Colon (tissue), 2 donors: Measurements from ENCODE around the gene PAFAH1B2.

Experiments used
- FAIRE-seq: peaks from 2 replicates; lab custom pipeline; 2012; peaks lifted over from hg19 to GRCh38; lab: Jason Lieb, UNC
- donor health status: control.
- donor health status: control.

The PAFAH1B2 gene

DNA sequence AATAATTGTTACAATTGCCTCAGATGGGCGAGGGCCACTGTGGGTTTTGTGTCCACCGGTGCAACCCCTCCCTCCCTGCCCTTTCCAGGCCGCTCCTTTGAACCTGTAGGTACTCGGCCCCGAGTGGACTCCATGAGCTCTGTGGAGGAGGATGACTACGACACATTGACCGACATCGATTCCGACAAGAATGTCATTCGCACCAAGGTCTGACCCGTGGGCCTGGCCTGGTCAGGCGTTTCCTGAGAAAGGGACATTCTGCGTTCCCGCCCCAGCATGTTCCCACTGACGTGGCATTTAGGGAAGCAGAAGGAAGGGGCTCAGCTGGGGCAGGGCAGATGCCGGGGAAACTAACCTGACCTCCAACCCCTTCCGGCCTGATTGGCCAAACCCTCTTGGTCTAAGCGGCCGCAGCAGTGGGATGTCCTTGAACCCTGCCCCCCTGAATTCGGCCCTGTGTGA is 44.6 kb downstream of the PAFAH1B2 start:
- no peak for FAIRE-seq

GRCh38 chr11:117189191-117189940 is 45.3 kb downstream of the PAFAH1B2 start:
- no peak for FAIRE-seq

DNA sequence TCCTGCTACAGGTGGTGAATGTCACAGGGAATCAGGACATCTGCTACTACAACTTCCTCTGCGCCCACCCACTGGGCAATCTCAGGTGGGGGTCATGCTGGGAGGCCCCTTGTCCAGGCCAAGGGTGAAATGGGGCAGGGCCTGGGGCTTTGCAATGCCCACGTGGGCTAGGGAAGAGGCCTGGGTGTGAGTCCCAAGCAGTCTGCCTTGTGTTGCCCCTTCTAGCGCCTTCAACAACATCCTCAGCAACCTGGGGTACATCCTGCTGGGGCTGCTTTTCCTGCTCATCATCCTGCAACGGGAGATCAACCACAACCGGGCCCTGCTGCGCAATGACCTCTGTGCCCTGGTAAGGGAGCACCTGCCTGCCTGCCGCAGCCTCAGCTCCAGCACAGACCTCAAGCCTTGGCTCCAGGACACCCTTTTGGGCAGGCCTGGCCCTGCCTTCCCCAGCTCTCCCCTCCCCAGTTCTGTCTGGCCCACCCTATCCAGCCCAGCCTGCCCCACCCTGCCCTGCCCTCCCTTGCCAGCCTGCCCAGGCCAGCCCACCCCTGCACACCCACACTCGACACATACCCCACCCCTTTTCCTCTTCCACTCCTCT is 46.0 kb downstream of the PAFAH1B2 start:
- FAIRE-seq: no peak

GRCh38 chr11:117191680-117192400 is 47.8 kb downstream of the PAFAH1B2 start:
- no peak for FAIRE-seq

DNA sequence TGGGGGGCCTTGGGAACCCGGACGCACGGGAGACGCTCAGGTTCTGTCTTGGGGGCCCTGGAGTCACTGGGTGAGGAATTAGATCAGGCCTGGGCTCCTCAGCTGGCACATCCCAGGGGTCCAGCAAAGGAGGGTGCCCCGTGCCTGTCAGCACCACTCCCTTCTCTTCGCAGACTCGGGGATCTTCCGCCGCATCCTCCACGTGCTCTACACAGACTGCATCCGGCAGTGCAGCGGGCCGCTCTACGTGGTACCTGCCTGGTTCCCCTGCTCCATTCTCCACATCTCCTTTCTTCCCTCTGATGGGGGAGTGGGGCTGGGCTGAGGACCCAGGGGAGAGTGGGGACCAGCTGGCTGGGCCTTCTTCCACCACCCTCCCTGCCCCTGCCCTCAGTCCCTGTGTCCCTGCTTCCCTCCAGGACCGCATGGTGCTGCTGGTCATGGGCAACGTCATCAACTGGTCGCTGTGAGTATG is 48.4 kb downstream of the PAFAH1B2 start:
- FAIRE-seq: no peak

DNA sequence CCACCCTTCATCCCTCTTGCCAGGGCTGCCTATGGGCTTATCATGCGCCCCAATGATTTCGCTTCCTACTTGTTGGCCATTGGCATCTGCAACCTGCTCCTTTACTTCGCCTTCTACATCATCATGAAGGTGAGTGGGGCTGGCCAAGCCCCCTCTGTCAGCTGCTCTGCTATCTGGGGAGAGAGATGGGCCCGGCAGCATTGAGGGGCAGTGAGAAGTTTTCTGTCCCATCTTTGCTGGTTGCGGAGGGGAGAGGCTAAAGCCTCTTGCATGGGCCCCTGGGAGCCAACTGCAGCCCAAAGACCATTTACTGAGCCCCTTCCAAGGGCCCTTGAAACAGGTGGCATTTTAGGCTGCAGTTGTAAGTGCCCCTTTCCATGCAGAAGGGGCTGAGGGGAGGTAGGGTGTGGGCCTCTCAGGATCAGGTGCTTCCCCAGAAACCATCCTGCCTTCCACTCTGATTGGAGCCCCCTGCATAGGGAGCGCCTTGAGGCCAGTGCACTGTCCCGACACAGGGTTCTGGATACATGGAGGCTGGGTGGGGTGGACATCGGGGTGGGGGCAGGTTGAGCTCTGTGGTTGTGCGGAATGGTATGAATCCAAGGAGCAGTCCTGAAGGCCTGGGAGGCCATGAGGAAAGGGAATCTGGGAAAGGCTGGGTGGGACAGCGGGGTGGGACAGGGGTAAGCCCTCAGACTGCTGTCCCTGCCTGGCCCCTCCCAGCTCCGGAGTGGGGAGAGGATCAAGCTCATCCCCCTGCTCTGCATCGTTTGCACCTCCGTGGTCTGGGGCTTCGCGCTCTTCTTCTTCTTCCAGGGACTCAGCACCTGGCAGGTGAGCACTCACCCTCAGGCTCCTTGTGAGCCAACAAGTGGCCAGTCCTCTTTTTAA is 49.3 kb downstream of the PAFAH1B2 start:
- FAIRE-seq: no peak

DNA sequence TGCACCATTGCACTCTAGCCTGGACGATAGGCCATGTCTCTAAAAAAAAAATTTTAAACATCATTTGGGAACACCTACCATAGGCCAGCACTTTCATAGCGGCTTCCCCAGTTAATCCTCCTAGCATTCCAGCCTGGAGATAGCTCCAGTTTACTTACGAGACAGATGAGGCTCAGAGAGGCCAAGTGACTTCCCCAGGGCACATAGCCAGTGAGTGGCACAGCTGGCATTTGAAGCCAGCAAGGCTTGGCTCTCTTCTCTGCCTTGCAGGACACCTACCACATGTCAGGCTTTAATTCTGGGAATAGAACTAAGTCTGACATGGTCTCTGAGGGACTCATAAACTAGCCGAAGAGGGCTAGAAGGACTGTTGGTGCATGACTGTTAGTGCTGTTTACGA is 50.2 kb downstream of the PAFAH1B2 start:
- FAIRE-seq: no peak

- FAIRE-seq: no peak
Observed at GRCh38 chr11:117195258-117195657, 51.2 kb downstream of the PAFAH1B2 start.

DNA sequence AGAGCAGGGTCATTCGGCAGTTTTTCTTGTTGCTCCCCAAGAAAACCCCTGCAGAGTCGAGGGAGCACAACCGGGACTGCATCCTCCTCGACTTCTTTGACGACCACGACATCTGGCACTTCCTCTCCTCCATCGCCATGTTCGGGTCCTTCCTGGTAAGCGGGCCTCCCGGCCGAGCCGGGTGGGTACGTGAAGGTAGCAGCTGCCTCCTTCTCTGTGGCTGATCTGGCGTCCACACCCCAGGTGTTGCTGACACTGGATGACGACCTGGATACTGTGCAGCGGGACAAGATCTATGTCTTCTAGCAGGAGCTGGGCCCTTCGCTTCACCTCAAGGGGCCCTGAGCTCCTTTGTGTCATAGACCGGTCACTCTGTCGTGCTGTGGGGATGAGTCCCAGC is 51.7 kb downstream of the PAFAH1B2 start:
- FAIRE-seq: no peak

GRCh38 chr11:117197006-117197405 is 52.9 kb downstream of the PAFAH1B2 start:
- no peak for FAIRE-seq

DNA sequence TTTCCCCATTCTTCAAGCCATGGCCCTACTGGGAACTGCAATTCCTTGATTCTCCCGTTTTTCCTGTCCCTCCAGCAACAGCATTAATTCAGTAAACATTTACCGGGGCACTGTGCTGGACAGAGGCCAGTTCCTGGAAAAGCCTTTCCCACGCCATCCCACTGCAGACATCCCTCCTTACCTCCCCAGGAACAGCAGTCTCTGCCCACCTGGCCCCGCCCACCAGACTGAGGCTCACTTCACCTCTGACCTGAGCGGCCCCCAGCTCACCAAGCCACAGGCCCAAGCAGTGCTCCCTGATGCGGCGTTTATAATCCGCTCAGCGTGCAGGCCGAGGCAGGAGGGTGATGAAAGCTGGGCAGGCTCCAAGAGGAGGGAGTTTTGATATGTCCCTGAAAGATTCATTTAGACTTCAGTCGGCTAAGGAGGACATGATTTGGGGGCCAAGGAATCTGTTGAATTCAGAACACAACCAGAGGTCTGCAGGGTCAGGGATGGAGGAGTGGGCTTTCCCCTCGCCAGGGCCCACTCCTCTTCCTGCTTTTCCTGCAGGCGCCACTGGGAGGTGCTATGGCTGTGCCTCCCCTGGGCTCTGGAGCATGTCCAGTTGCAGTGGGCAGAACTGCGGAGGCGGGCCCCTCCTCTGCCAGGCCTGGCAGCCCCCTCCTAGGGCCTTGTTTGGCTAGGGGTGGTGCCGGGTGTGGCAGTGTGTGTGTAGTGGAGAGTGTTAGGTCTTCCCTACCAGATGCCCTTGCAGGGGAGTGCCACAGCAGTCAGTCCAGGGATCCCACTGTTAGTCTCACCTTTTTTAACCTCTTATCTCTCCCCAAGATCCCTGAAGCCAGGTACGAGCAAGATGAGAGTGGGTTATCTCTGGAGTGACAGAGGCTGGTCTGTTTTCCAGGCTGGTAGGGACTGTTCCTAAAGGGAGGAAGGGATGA is 53.7 kb downstream of the PAFAH1B2 start:
- no peak for FAIRE-seq

GRCh38 chr11:117198613-117199012 is 54.5 kb downstream of the PAFAH1B2 start:
- no peak for FAIRE-seq

- FAIRE-seq: no peak
Observed at GRCh38 chr11:117199053-117199915, 55.2 kb downstream of the PAFAH1B2 start, which contains the start of gene TAGLN. TAGLN (plus strand) TSS chr11:117199370; CDS start chr11:117203014, 3,644 bp downstream.

- FAIRE-seq: no peak
Observed at GRCh38 chr11:117199916-117200812, 56.1 kb downstream of the PAFAH1B2 start.

DNA sequence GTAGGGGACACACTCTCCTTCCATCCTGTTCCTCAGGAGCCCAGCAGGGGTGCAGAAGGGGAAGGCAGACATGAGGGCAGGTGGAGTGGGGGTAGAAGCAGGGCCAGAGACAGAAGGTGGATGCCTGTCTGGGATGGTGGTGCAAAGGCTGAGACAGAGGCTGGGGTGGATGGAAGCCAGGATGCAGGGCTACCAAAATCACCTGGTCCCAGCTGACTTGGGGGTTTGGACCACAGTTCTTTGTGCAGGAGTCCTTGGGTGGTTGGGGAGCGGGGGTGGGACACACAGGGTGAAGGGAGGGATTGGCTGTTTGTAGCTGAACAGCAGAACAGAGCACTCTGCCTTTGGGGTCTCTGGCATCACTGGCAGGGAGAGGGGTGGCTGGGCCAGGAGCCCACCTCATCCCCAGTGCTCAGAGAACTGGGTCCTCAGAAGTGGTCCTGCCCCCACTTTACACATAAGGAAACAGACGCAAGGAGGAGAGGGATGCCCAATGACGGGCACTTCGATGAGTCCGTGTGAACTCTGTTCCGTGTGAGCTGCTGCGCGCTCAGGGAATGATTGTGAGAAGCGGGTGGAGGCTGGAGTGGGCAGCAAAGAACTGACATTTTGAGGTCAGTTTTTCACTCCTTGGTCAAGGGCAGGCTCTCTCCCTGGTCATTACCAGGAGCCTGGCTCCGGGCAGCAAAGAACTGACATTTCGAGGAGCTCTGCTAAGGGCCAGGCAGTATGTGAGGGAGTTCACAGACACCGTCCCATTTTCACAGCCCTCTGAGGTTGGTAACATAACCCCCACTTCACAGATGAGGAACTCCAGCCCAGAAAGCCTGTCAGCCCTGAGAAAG is 56.9 kb downstream of the PAFAH1B2 start:
- FAIRE-seq: no peak

DNA sequence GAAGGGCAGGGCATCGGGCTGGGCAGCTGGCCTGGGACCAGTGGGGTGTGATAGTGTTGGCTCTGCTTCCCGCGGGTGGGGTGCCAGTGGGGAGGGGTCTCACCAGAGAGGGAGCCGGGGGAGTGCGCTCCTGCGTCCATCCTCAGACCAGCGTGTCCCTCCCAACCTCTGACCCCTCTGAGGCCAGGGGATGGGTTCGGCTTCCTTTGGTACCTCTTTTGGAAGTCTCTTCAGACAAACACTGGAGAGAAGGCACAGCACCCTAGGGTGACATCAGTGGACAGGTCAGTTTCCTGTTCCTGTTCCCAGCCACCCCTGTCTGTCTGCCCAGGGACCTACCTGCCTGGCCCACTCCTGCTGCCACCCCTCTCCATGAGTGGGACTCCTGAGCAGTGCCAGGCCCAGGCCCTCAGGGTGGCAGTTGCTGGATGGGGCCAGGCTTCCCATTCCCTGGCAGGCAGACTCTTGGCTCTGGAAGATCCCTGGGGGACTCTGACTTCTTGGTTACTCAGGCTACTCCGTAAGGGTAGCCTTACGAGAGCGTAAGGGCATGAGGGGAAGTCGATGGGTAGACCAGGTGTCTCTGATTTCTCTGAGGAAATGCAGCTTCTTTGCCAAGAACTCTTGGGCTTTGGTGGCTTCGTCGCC is 57.7 kb downstream of the PAFAH1B2 start:
- FAIRE-seq: no peak

DNA sequence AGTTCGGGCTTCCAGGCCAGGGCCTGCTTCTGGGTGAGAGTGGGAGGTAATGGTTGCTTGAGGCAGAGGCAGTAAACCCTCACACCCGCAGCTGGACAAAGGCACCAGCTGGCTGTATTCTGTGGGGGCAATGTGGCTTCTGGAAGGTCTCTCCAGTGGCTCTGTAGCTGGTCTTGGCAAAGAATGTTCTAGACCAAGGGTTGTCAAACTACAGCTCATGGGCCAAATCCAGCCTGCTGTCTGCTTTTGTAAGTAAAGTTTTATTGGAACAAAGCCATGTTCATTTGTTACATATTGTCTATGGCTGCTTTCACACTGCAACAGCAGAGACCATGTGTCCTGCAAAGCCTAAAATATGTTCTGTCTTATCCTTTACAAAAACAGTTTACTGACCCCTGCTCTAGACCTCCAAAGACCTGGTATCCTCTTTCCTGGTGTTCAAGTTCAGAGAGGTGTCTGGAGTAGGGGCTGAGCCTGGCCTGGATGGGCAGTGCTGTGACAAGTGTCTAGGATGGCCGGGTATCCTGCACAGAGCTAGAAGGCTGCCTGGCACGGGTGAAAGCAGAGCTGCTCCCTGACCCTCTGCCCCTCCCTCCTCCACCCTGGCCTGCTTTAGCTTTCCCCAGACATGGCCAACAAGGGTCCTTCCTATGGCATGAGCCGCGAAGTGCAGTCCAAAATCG is 58.4 kb downstream of the PAFAH1B2 start:
- no peak for FAIRE-seq
